HEK293 (cell line): ENCODE data around the gene MOCS3.
A peak's percentile ranks its signal among the peaks of the same experiment; 100 is the strongest.

Source experiments
- CTCF ChIA-PET: fragments of 350-600 bp; formaldehyde crosslinking; extraction: SDS; loops from one replicate; lab custom pipeline; 2021; ENCODE audit warnings: antibody characterized with exemption; lab: Yijun Ruan, JAX
- POLR2A ChIA-PET: fragments of 300-600 bp; formaldehyde crosslinking; extraction: SDS; loops from one replicate; lab custom pipeline; 2020; ENCODE audit warnings: antibody characterized with exemption, inconsistent platforms; lab: Yijun Ruan, JAX
- H3K27ac ChIP-seq: fragments of 200-500 bp; sonication (Bioruptor generic); 2 replicates; pipeline ENCODE4 v1.5.1; 2014; ENCODE audit warnings: low read depth, low read length, control low read depth, inconsistent platforms; ENCODE audit errors: extremely low read depth
- H3K36me3 ChIP-seq, 2 experiments: fragments of 200-500 bp in 1 of 2; sonication (Bioruptor generic) in 1 of 2; 1 replicate in 1 of 2; 2 replicates in 1 of 2; pipeline ENCODE4 v1.5.1; 2014 to 2017; ENCODE audit warnings: inconsistent platforms in 2 of 2, low read length in 2 of 2; ENCODE audit not compliant: control insufficient read depth in 2 of 2, insufficient read depth in 1 of 2
- H3K4me1 ChIP-seq: fragments of 200-500 bp; sonication (Bioruptor generic); 2 replicates; pipeline ENCODE4 v1.5.1; 2014; ENCODE audit warnings: mild to moderate bottlenecking, low read length, inconsistent platforms; ENCODE audit not compliant: control insufficient read depth, insufficient read depth
- H3K4me3 ChIP-seq: 2 replicates; pipeline ENCODE4 v1.5.1; 2011; ENCODE audit warnings: low read depth, mild to moderate bottlenecking, control low read depth, low read length, moderate library complexity
- H3K9me3 ChIP-seq: fragments of 200-500 bp; sonication (Bioruptor generic); 2 replicates; pipeline ENCODE4 v1.5.1; 2014; ENCODE audit warnings: low read depth, low read length, inconsistent platforms; ENCODE audit not compliant: control insufficient read depth, insufficient read depth
- CTCF ChIP-seq: fragments of 450-650 bp; formaldehyde crosslinking; IDR thresholded peaks from 2 replicates; pipeline ENCODE4 v1.5.1; 2016; ENCODE audit warnings: missing biosample characterization, missing genetic modification characterization
- HOXA7 ChIP-seq: sonication (generic); formaldehyde crosslinking; IDR thresholded peaks from 2 replicates; pipeline ENCODE4 v1.8.1; 2022; ENCODE audit warnings: missing genetic modification reagents, borderline replicate concordance
- IKZF3 ChIP-seq: fragments of 450-650 bp; IDR thresholded peaks from 2 replicates; pipeline ENCODE4 v1.5.0; 2018; ENCODE audit warnings: missing biosample characterization, mild to moderate bottlenecking, missing genetic modification characterization, moderate library complexity
- KLF10 ChIP-seq: fragments of 450-650 bp; IDR thresholded peaks from 2 replicates; pipeline ENCODE4 v1.5.1; 2018; ENCODE audit warnings: missing biosample characterization, mild to moderate bottlenecking, missing genetic modification characterization
- PRDM10 ChIP-seq: fragments of 450-650 bp; formaldehyde crosslinking; IDR thresholded peaks from 2 replicates; pipeline ENCODE4 v1.5.1; 2016; ENCODE audit warnings: missing biosample characterization, missing genetic modification characterization
- PRDM6 ChIP-seq: fragments of 450-650 bp; formaldehyde crosslinking; IDR thresholded peaks from 2 replicates; pipeline ENCODE4 v1.5.1; 2017; ENCODE audit warnings: missing biosample characterization, missing genetic modification characterization
- SCRT2 ChIP-seq: fragments of 450-650 bp; formaldehyde crosslinking; IDR thresholded peaks from 2 replicates; pipeline ENCODE4 v1.5.1; 2016; ENCODE audit warnings: missing biosample characterization, missing genetic modification characterization
- SP2 ChIP-seq: fragments of 450-650 bp; formaldehyde crosslinking; IDR thresholded peaks from 2 replicates; pipeline ENCODE4 v1.5.1; 2016; ENCODE audit warnings: missing biosample characterization, missing genetic modification characterization
- SP3 ChIP-seq: fragments of 450-650 bp; formaldehyde crosslinking; IDR thresholded peaks from 2 replicates; pipeline ENCODE4 v1.5.1; 2016; ENCODE audit warnings: missing biosample characterization, missing genetic modification characterization
- TCF7L2 ChIP-seq: IDR thresholded peaks from 2 replicates; pipeline ENCODE4 v1.6.1; 2011; ENCODE audit warnings: low read depth, mild to moderate bottlenecking, inconsistent platforms, low read length, moderate library complexity, borderline replicate concordance
- ZNF132 ChIP-seq: fragments of 450-650 bp; formaldehyde crosslinking; IDR thresholded peaks from 2 replicates; pipeline ENCODE4 v1.5.1; 2017; ENCODE audit warnings: missing biosample characterization, missing genetic modification characterization, borderline replicate concordance
- ZNF19 ChIP-seq: fragments of 450-650 bp; formaldehyde crosslinking; IDR thresholded peaks from 2 replicates; pipeline ENCODE4; 2016; ENCODE audit warnings: missing biosample characterization, missing genetic modification characterization, low read depth
- ZNF202 ChIP-seq: fragments of 450-650 bp; formaldehyde crosslinking; IDR thresholded peaks from 2 replicates; pipeline ENCODE4 v1.5.1; 2016; ENCODE audit warnings: missing biosample characterization, missing genetic modification characterization, borderline replicate concordance
- ZNF221 ChIP-seq: fragments of 450-650 bp; formaldehyde crosslinking; IDR thresholded peaks from 2 replicates; pipeline ENCODE4 v1.5.1; 2017; ENCODE audit warnings: missing biosample characterization, missing genetic modification characterization, borderline replicate concordance
- ZNF24 ChIP-seq: fragments of 450-650 bp; formaldehyde crosslinking; IDR thresholded peaks from 2 replicates; pipeline ENCODE4 v1.5.1; 2016; ENCODE audit warnings: missing biosample characterization, missing genetic modification characterization
- ZNF341 ChIP-seq: fragments of 450-650 bp; formaldehyde crosslinking; IDR thresholded peaks from 2 replicates; pipeline ENCODE4; 2016; ENCODE audit warnings: low read depth, missing biosample characterization, missing genetic modification characterization
- ZNF433 ChIP-seq: fragments of 450-650 bp; formaldehyde crosslinking; IDR thresholded peaks from 2 replicates; pipeline ENCODE4 v1.5.1; 2016; ENCODE audit warnings: missing biosample characterization, missing genetic modification characterization, low read depth
- ZNF560 ChIP-seq: fragments of 450-650 bp; formaldehyde crosslinking; IDR thresholded peaks from 2 replicates; pipeline ENCODE4 v1.5.1; 2017; ENCODE audit warnings: missing biosample characterization, missing genetic modification characterization, borderline replicate concordance
- ZNF585B ChIP-seq: fragments of 450-650 bp; formaldehyde crosslinking; IDR thresholded peaks from 2 replicates; pipeline ENCODE4 v1.5.1; 2016; ENCODE audit warnings: missing biosample characterization, missing genetic modification characterization
- ZNF639 ChIP-seq: fragments of 450-650 bp; formaldehyde crosslinking; IDR thresholded peaks from 2 replicates; pipeline ENCODE4 v1.5.1; 2016; ENCODE audit warnings: missing biosample characterization, missing genetic modification characterization
- ZNF654 ChIP-seq: fragments of 450-650 bp; formaldehyde crosslinking; IDR thresholded peaks from 2 replicates; pipeline ENCODE4 v1.5.1; 2016; ENCODE audit warnings: low read depth, missing biosample characterization, missing genetic modification characterization
- ZNF792 ChIP-seq: fragments of 450-650 bp; formaldehyde crosslinking; IDR thresholded peaks from 2 replicates; pipeline ENCODE4 v1.5.1; 2016; ENCODE audit warnings: missing biosample characterization, missing genetic modification characterization
- ZXDB ChIP-seq: fragments of 450-650 bp; formaldehyde crosslinking; IDR thresholded peaks from 2 replicates; pipeline ENCODE4 v1.5.1; 2016; ENCODE audit warnings: missing biosample characterization, missing genetic modification characterization

MOCS3 gene

GRCh38 chr20:50980851-50981713 lies 22.5 kb downstream of the MOCS3 start:
- Histone ChIP-seq H3K9me3 (no peaks in the 10 kb centered on the region), H3K36me3 (no peaks in the 10 kb centered on the region), H3K27ac (no peak overlapping the region), H3K4me1 (no peaks in the 10 kb centered on the region), H3K4me3 (no peak overlapping the region)
- TF ChIP-seq ZNF585B (tag by site-specific recombination) (no peak), ZNF132 (tag by site-specific recombination) (no peak), CTCF (tag by site-specific recombination) (peak; percentile 27; the same call in 1 of the 2 replicates), SP3 (0 out of 2 replicates have a peak, but pooled peaks have one; percentile 10), ZNF24 (0 out of 2 replicates have a peak, but pooled peaks have one; percentile 19), ZNF792 (tag by site-specific recombination) (no peak), SCRT2 (tag by site-specific recombination) (no peak), TCF7L2 (no peak), ZXDB (tag by site-specific recombination) (no peak), SP2 (tag by site-specific recombination) (no peak), ZNF639 (tag by site-specific recombination) (no peak), PRDM6 (tag by site-specific recombination) (no peak), PRDM10 (tag by site-specific recombination) (peak; percentile 33; the same call in 1 of the 2 replicates), KLF10 (tag by site-specific recombination) (no peak), HOXA7 (no peak), ZNF654 (peak; percentile 79), ZNF560 (tag by site-specific recombination) (no peak), ZNF19 (tag by site-specific recombination) (no peak), ZNF202 (tag by site-specific recombination) (no peak), ZNF221 (tag by site-specific recombination) (no peak), ZNF433 (tag by site-specific recombination) (no peak), ZNF341 (peak; percentile 40), IKZF3 (tag by site-specific recombination) (no peak)
- ChIA-PET CTCF (interaction anchor here (0.6 to 4.3 kb wide), 34 partner anchors 8 to 1331 kb away, joined by 3 to 31 read pairs (median 4); partner anchors contain the start of genes BCAS4, DPM1 and MOCS3), POLR2A (interaction anchor here (0.6 kb wide), 1 partner anchor 1123 kb away, joined by 3 read pairs; no protein-coding TSS in a partner anchor)
